Keratinocyte (primary cell): ENCODE data around the gene ARHGAP8.
"Not testable (repeated sequence)": the region's sequence is repeated elsewhere in the genome, so short reads cannot be mapped to it uniquely, and the experiment has no call there.

Source experiments
- CTCF ChIP-seq, 3 experiments: IDR thresholded peaks in 1 of 3; conservative IDR thresholded peaks in 1 of 3; optimal IDR thresholded peaks in 1 of 3; 2 replicates in 2 of 3; 3 replicates in 1 of 3; pipeline versions ENCODE3 to v1.5.1; 2011; ENCODE audit warnings: low read length in 3 of 3, mild to moderate bottlenecking in 3 of 3, moderate library complexity in 2 of 3, control low read depth in 1 of 3, inconsistent platforms in 1 of 3; ENCODE audit not compliant: insufficient read depth in 2 of 3; ENCODE audit errors: extremely low read depth in 1 of 3
- EZH2 ChIP-seq: IDR thresholded peaks from one replicate; pipeline ENCODE4 v1.6.1; 2012; ENCODE audit warnings: inconsistent platforms, mild to moderate bottlenecking, low read length, moderate library complexity

- TF ChIP-seq CTCF (optimal IDR thresholded peaks at IDR 0.05 in 1 of 3, IDR thresholded peaks at IDR 0.05 in 1 of 3, conservative IDR thresholded peaks at IDR 0.05 in 1 of 3; ENCODE audit: extremely low read depth in 1 of 3, insufficient read depth in 2 of 3, low read length in 3 of 3); EZH2: not testable (repeated sequence)
Observed at GRCh38 chr22:44739666-44740065, 12.7 kb upstream of the ARHGAP8 start.
